AG04449 (cell line): ENCODE data around the gene IQGAP2.

Source experiments
- CTCF ChIA-PET: fragments of 350-600 bp; formaldehyde crosslinking; extraction: SDS; loops from one replicate; lab custom pipeline; 2021; ENCODE audit warnings: antibody characterized with exemption; lab: Yijun Ruan, JAX
- POLR2A ChIA-PET: fragments of 400-600, 350-600 bp; formaldehyde crosslinking; extraction: SDS; loops from one replicate; lab custom pipeline; 2020; ENCODE audit warnings: antibody characterized with exemption, inconsistent platforms; lab: Yijun Ruan, JAX
- DNase-seq: peaks from one replicate; pipeline ENCODE4 v3.0.0-alpha.2; 2010; ENCODE audit warnings: low read depth, low spot score
- H3K4me3 ChIP-seq: 2 replicates; pipeline ENCODE4 v1.5.1; 2011; ENCODE audit warnings: low read depth, mild to moderate bottlenecking, control low read depth, low read length
- CTCF ChIP-seq: IDR thresholded peaks from one replicate; pipeline ENCODE4 v1.5.1; 2011; ENCODE audit warnings: mild to moderate bottlenecking, moderate library complexity, low read length, control low read depth, inconsistent platforms; ENCODE audit not compliant: insufficient read depth; ENCODE audit errors: missing control alignments

The IQGAP2 gene

GRCh38 chr5:76537073-76537543 is 134.0 kb downstream of the IQGAP2 start:
- H3K4me3 ChIP-seq = no peak overlapping the region
- CTCF ChIA-PET = no interaction called here
- POLR2A ChIA-PET = no interaction called here
- no peak for TF ChIP-seq CTCF
- no peak for DNase-seq

- CTCF ChIA-PET = interaction anchor here (0.5 kb wide), 1 partner anchor 13 kb away, joined by 3 read pairs; no protein-coding TSS in a partner anchor
- no peak overlapping the region for H3K4me3 ChIP-seq
- no peak for TF ChIP-seq CTCF
- POLR2A ChIA-PET = no interaction called here
- no peak for DNase-seq
Measured at GRCh38 chr5:76542241-76542640, 139.2 kb downstream of the IQGAP2 start.

GRCh38 chr5:76542887-76543690 is 140.0 kb downstream of the IQGAP2 start:
- CTCF ChIA-PET = no interaction called here
- POLR2A ChIA-PET = no interaction called here
- TF ChIP-seq CTCF = no peak
- H3K4me3 ChIP-seq = no peak overlapping the region
- DNase-seq = no peak

- no peak for DNase-seq
- POLR2A ChIA-PET = no interaction called here
- H3K4me3 ChIP-seq = no peak overlapping the region
Measured at GRCh38 chr5:76544268-76544926, 141.3 kb downstream of the IQGAP2 start.

GRCh38 chr5:76545184-76545583 is 142.1 kb downstream of the IQGAP2 start:
- no peak for DNase-seq
- H3K4me3 ChIP-seq = no peak overlapping the region
- ChIA-PET CTCF (no interaction called here), POLR2A (no interaction called here)
- TF ChIP-seq CTCF = no peak

More at GRCh38 chr5:76544268-76544926, 141.3 kb downstream of the IQGAP2 start:
- CTCF ChIA-PET = no interaction called here
- peak; percentile 32 for TF ChIP-seq CTCF

- no peak for TF ChIP-seq CTCF
- ChIA-PET CTCF (interaction anchor here (1.4 kb wide), 1 partner anchor 55 kb away, joined by 3 read pairs; no protein-coding TSS in a partner anchor), POLR2A (no interaction called here)
- no peak for DNase-seq
- no peak overlapping the region for H3K4me3 ChIP-seq
Measured at GRCh38 chr5:76546497-76547102, 143.5 kb downstream of the IQGAP2 start.
